Left colon (tissue), 2 donors: ENCODE measurements around the gene CTRB2. TPM values are rescaled to one million over a fixed set of nuclear protein-coding genes. Genes with fewer than 3 reads are reported as not detected.
"Not testable (repeated sequence)": the region's sequence is repeated elsewhere in the genome, so short reads cannot be mapped to it uniquely, and the experiment has no call there.

Source experiments
- ATAC-seq: fragments of 200-7000 bp; cut with Tn5 transposase; one replicate; pipeline ENCODE4 v1.9.1; 2020; ENCODE audit warnings: mild to moderate bottlenecking, moderate library complexity
- DNase-seq, 2 donors: peaks; one replicate each; pipeline ENCODE4 v3.0.0-alpha.2; 2020
- intact Hi-C, 2 donors: fragments of 100-400 bp; cut with DNase I in 1 of 2; cut with micrococcal nuclease in 1 of 2; formaldehyde crosslinking; loops; one replicate each; pipeline versions ENCODE4 v1.11.2 to v1.14.0; 2022; cut with DNase I, micrococcal nuclease
- total RNA-seq, 2 donors: library from RNA; stranded (reverse); fragmentation: NEBNext Ultra II Directional; extraction: Animal tissue kit (Norgen Biotek cat#: 25700); gene quantifications; one replicate each; pipeline ENCODE4 v1.2.1, GENCODE V29; 2021
- donor health status: DM: no; HTN: no; CAD: no.
- donor health status: DM: yes; HTN: yes; CAD: no.

CTRB2 gene
- total RNA-seq, 2 donors from 2014 or later: 6.1 TPM; not detected in 1

DNA sequence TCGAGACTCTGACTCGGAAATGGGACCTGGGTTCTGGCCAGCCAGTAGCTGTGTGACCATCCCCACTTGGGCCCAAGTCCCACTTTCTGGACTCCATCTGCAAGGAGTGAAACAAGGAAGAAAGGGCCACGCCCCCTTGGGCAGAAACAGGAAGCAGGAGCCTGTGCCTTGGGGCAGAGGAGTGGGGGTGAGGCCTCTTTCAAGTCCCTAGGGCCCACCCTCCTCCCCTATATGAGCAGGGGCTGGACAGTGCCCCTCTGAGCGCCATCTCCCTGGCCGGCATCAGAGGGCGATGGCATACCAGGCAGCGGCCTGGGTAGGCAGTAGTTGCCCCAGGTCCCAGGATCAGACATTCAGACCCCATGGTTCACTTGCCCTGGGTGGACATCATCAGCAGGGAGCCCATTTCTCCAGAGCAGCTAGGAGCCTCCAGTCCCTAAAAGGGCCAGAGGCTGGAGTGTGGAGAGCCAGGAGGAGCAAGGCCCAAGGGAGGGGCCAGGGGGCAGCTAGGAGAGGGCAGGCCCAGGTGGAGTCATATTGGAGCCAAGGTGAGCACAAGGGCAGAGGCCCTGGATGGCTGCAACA is 37.4 kb upstream of the CTRB2 start:
- peak; percentile 65 to 69 for DNase-seq
- peak; percentile 37 for ATAC-seq
- intact Hi-C loops: no loop called here

DNA sequence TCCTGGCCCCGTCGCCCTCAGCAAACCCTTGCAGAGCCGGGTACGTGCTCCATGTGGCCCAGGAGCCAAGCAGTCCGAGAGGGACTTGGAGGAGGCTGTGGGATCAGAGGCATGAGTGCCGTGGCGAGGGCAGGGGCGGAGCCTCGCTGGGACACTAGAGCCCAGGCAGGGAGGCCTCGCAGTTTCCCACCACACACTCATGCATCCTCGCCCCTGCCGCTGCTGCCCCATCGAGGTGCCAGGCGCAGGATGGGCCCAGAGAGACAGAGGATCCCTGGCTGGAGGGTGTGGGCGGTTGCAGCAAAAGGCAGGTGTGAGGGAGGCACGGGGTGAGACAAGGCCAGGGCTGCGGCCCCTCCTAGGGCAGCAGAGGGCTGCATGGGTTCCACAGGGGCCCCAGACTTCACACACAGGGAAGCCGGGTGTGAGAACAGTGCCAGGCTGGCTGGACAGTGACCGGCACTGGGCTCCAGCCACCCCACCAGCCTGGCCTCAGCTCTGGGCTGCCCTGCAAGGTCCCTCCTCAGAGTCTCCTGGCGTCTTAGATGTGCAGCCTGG is 36.8 kb upstream of the CTRB2 start:
- ATAC-seq (no peak), DNase-seq (no peak)
- intact Hi-C loops: no loop called here

GRCh38 chr16:75242436-75243078 is 35.6 kb upstream of the CTRB2 start:
- intact Hi-C loops, DNase-seq, ATAC-seq: not testable (repeated sequence)

DNA sequence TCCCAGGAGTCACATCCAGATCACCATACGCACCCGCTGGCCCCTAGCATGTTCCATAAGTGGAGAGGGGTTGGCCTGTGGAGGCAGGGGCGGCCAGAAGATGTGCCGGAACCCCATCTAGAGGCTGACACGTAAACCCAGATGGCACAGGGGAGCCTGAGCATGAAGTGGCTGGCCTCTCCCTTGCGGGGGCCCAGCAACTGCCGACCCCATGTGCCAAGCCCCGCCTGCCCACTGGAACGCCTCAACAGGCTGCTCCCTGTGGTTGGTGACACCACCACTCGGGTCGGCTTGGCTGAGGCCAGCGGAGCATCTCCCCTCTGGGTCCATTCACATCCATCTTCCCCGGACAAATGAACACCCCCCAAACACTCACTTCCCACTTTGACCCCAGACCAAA is 35.0 kb upstream of the CTRB2 start:
- intact Hi-C loops: no loop called here
- ATAC-seq (no peak), DNase-seq (no peak)

DNA sequence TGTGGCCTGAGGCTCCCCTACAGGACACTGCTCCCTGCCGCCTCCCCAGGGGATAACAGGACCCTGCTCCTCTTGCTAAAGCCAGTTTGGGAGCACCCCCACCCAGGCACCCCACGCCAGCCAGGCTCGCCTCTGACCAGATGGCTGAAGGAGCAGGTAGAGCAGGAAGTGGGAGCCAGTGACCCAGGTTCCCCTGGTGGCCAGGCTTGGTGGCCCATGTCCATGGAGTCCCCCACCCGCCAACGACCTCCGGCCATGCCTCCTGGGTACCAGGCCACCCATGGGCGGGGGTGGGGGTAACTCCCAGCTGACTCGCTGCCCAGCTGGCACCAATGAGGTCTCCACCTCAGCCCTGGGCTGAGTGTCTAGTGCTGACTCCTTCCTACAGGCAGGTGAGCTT is 34.5 kb upstream of the CTRB2 start:
- DNase-seq: no peak

DNA sequence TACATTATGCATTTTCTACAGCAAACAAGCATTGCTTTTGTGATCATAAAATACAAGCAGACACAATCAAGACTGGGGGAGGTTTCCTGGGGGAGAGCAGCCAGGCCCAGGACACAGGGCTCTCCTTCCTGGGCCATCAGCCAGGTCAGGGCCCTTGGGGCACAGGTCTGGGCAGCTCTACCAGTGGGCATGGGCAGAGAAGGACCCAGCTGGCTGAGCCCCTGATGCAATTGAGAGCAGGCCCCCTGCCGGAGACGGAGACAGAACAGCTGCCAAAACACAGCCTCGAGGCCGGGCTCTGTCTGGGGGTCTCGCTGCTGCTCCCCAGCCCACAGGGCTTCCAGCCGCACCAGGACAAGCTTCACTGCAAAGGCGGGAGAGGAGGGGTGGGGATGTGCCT is 33.7 kb upstream of the CTRB2 start:
- ATAC-seq, DNase-seq, intact Hi-C loops: not testable (repeated sequence)

More for the DNA sequence above, 34.5 kb upstream of the CTRB2 start:
- intact Hi-C loops: no loop called here
- no peak for ATAC-seq

DNA sequence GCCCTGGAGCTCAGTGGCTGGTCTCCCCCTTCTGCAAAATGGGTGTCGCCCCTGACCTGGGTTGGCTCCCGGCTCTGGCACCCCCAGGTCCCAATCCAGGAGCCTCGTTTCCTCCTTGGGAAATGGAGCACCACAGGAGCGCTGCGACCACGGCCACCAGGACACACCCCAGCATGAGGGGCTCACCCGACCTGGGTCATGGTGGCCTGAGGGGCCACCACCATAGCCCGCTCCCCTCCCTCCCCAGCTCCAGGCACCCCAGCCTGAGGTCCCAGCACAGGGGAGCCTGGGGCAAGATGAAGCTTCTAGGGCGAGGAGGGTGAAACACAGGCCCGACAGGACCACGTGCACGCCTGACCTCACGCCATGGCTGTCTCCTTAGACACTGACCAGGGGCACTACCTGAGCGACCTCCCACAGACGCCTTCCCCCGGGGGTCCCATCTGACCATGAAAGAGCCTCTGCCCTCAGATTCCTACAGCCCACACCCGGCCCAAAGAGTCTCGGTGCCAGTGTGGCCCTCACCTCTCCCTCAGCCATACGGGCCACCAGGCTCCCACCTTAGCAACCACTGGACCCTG is 32.7 kb upstream of the CTRB2 start:
- intact Hi-C loops: loop anchor here in 1 of 2 donors (10.0 kb wide), 1 partner anchor 155 kb away; no protein-coding TSS in a partner anchor
- peak in 1 of 2 donors; percentile 20 for DNase-seq
- no peak for ATAC-seq

GRCh38 chr16:75238853-75239541 is 32.0 kb upstream of the CTRB2 start:
- intact Hi-C loops: loop anchor here in 1 of 2 donors (10.0 kb wide), 1 partner anchor 156 kb away; no protein-coding TSS in a partner anchor
- DNase-seq (no peak), ATAC-seq (no peak)

DNA sequence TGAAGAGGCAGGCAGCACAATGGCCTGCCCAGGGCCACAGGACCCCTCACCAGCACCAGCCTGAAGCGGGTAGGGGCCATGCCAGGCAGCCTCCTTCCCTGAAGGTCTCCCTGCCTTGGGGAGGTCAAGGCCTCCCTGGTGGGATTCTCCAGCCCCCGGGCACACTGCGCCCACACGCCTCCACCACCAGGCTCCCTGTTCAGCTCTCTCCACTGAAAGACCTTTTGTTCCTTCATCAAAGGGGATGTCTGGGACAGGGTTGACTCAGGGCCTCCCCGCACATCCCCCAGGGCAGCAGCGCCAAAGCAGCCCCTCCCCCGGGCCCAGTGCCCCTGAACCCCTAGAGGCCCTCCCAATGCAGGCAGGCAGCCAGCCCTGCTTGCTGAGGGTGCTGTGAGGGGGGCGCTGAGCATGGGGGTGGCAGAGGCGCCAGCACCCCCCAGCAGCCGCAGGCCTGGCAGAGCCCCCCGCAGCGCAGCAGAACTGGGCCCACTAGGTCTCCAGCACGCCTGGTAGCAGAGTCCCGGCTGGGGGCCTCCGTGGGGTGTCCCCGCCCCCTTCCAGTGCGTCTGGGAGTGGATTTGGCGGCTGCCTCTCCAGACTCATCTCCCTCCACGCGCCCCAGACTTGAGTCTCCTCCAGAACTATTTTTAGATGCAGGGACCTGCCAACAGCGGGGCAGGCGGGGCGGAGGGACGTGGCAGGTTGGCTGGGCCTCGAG is 31.3 kb upstream of the CTRB2 start:
- no peak for ATAC-seq
- intact Hi-C loops: loop anchor here in 1 of 2 donors (10.0 kb wide), 1 partner anchor 157 kb away; no protein-coding TSS in a partner anchor

DNA sequence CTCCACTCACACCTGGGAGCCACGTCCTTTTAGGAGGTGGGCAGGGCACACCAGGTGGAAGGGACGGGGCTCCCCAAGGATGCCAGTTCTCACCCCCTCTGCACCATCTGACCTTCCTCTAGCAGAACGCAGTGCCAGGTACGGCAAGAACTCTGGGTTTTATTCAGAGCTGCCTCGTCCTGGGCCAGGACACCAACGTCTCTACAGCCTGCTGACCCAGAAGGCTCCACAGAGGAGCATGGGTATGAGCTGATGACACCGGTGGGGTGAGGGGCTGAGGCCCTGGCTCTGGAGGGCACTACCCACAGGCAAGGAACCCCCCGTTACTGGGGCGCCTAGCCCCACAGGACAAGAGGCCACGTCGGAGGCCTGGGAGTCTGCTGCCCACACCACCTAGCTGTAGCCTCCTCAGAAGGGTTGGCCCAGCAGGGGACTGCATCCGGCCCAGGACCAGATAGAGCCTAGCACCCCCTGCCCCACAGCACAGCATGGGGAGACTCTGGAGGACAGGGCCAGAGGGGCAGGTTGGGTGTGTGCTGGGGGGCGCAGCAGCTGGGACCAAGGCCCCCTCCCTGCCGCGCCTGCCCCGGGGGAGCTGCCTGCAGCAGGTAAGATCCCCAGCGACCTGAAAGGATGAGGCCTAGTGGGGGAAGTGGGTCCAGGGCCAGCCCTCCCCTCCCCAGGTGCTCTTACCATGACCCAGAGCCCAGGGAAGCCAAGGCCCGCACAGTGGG is 30.6 kb upstream of the CTRB2 start:
- DNase-seq (no peak), ATAC-seq (no peak)
- intact Hi-C loops: loop anchor here in 1 of 2 donors (10.0 kb wide), 1 partner anchor 157 kb away; no protein-coding TSS in a partner anchor

More for the DNA sequence above, 31.3 kb upstream of the CTRB2 start:
- DNase-seq: peak in 1 of 2 donors; percentile 75

DNA sequence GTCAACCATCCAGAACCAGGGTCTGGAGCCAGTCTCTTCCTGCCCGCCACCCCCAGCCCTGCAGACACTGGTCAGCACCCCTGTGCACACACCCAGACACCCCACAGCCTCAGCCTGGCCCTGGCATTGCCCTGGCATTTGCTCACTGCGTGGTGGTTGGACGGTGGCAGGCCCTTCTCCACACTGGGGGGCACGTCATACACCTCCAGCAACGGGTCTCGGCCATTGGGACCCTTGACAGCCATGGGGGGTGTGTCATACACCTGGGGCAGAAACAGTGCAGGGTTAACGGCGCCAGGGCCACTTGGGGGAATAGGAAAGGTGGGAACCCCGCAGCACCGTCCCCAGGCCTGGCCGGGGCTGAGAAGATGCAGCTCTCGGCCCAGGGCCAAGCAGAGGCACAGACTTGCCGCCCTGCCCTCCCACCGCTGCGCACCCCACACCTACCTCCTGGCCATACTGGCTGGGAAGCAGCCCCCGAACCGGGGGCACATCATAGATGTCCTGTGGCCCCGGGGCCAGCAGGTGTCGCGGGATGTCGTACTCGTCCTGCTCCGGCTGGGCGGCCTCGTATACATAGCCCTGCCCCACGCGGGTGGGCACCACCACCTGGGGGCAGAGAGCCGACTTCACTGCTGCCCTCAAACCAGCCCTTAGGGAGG is 29.9 kb upstream of the CTRB2 start:
- intact Hi-C loops: loop anchor here in 1 of 2 donors (10.0 kb wide), 1 partner anchor 158 kb away; no protein-coding TSS in a partner anchor
- DNase-seq: no peak
- ATAC-seq: no peak

GRCh38 chr16:75236232-75236631 is 29.3 kb upstream of the CTRB2 start:
- no peak for ATAC-seq
- intact Hi-C loops: loop anchor here in 1 of 2 donors (10.0 kb wide), 1 partner anchor 159 kb away; no protein-coding TSS in a partner anchor
- no peak for DNase-seq

GRCh38 chr16:75235721-75236193 is 28.8 kb upstream of the CTRB2 start:
- ATAC-seq (no peak), DNase-seq (no peak)
- intact Hi-C loops: loop anchor here in 1 of 2 donors (10.0 kb wide), 1 partner anchor 159 kb away; no protein-coding TSS in a partner anchor

DNA sequence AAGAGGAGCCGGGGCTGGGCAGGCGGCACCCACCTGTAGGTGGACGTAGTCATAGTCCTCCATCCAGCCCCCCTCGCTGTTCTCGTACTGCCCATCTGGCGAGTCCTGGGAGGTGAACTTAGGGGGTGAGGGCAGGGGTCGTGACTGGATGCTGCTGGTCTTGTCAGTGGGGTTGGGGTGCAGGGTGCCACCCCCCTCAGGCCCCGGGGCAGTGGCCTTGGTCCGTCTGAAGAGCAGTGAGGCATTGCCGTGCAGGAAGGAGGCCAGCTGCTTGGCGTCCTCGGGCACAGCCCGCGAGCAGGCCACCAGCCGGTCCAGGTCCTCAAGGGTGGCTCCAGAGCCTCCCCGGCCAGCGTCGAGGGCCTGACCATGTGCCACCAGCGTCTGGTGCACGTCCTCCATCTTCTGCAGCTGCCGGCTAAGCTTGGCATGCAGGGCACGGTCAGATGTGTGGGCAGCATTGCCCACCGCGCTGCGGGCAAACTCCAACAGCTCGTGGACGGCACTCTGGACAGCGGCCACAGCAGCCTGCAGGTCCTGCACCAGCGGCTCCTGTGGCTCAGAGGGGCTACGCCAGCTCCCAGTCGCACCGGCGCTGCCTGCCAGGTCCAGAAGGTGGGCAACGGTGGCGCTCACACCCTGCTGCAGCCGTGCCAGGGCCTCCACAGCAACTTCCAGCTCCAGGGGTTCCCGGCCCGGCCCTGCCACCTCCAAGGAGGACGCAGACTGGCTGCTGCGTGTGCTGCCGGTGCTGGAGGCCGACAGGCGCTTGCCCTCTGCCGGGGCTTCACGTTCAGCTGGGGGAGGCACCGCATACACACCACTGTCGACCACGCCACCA is 28.1 kb upstream of the CTRB2 start:
- DNase-seq (no peak), ATAC-seq (no peak)
- intact Hi-C loops: loop anchor here (5.0 to 10.0 kb wide), 2 partner anchors 152 to 160 kb away; no protein-coding TSS in a partner anchor

DNA sequence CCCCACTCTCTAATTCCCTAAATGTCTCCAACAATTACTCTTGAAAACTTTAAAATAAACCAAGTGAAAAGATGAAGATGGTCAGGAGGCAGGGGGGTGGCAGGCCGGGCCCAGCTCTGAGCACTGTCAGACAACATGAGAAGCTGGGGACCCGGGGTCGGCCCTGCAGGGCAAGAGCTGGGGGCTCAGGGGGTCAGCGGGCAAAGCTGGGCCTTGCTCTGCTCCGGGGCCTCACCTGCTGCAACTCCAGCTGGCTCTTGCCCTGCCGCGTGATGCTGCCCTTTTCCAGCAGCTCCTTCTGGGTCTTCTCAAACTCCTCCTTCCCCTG is 26.6 kb upstream of the CTRB2 start:
- intact Hi-C loops: loop anchor here (5.0 to 10.0 kb wide), 2 partner anchors 154 to 161 kb away; no protein-coding TSS in a partner anchor
- no peak for ATAC-seq

DNA sequence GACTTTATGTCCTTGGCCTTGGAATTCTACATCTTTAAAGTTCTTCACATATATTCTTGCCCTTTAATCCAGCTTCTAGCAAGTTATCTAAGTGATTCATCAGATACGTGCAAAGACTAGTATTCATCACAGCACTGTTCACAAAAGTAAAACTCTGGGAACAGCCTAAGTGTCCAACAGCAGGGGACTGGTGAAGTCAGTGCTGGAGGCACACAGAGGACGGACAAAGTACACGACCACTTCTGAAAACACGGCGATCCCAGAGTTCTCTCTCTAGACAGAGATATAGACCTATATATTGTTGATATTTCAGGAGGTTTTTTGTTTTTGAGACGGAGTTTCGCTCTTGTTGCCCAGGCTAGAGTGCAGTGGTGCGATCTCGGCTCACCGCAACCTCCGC is 24.6 kb upstream of the CTRB2 start:
- intact Hi-C loops: loop anchor here (5.0 to 10.0 kb wide), 2 partner anchors 156 to 163 kb away; no protein-coding TSS in a partner anchor
- no peak for ATAC-seq

More for the DNA sequence above, 26.6 kb upstream of the CTRB2 start:
- no peak for DNase-seq

More for the DNA sequence above, 24.6 kb upstream of the CTRB2 start:
- DNase-seq: no peak
